Loucy (cell line): ENCODE data around the gene EPX.
"Not testable (repeated sequence)": the region's sequence is repeated elsewhere in the genome, so short reads cannot be mapped to it uniquely, and the experiment has no call there.

Experiments used
- H2AFZ ChIP-seq: fragments of 200-600 bp; sonication (generic); 2 replicates; pipeline ENCODE4 v1.6.0; 2016; ENCODE audit warnings: antibody characterized with exemption, mild to moderate bottlenecking, low read length, moderate library complexity
- H3F3A ChIP-seq: fragments of 200-600 bp; 2 replicates; pipeline ENCODE4 v1.6.0; 2016; ENCODE audit warnings: antibody characterized with exemption, low read depth, mild to moderate bottlenecking
- H3K27me3 ChIP-seq: fragments of 200-600 bp; sonication (generic); 2 replicates; pipeline ENCODE4 v1.6.1; 2014; ENCODE audit warnings: low read length, mild to moderate bottlenecking; ENCODE audit not compliant: insufficient read depth, poor library complexity, severe bottlenecking
- H3K36me3 ChIP-seq: fragments of 200-600 bp; sonication (generic); 2 replicates; pipeline ENCODE4 v1.6.1; 2016; ENCODE audit warnings: low read length; ENCODE audit not compliant: insufficient read depth
- H3K4me1 ChIP-seq: fragments of 200-600 bp; sonication (generic); 2 replicates; pipeline ENCODE4 v1.5.1; 2014; ENCODE audit warnings: low read length, mild to moderate bottlenecking; ENCODE audit not compliant: insufficient read depth, poor library complexity, severe bottlenecking
- H3K4me2 ChIP-seq: fragments of 200-600 bp; sonication (generic); 2 replicates; pipeline ENCODE4 v1.6.0; 2014; ENCODE audit warnings: antibody characterized with exemption, low read length, low read depth, mild to moderate bottlenecking; ENCODE audit not compliant: poor library complexity, severe bottlenecking
- H3K4me3 ChIP-seq: fragments of 200-600 bp; sonication (generic); 2 replicates; pipeline ENCODE4 v1.5.1; 2014; ENCODE audit warnings: low read length, mild to moderate bottlenecking, mixed read lengths; ENCODE audit not compliant: poor library complexity, severe bottlenecking
- H3K79me2 ChIP-seq: fragments of 200-600 bp; sonication (generic); 2 replicates; pipeline ENCODE4 v1.6.1; 2014; ENCODE audit warnings: low read length; ENCODE audit not compliant: insufficient read depth
- H3K9ac ChIP-seq: fragments of 200-600 bp; sonication (generic); 2 replicates; pipeline ENCODE4 v1.6.0; 2014; ENCODE audit warnings: mild to moderate bottlenecking, low read depth, low read length, moderate library complexity; ENCODE audit not compliant: poor library complexity, severe bottlenecking
- H3K9me2 ChIP-seq: fragments of 200-600 bp; sonication (generic); replicated peaks from 2 replicates; pipeline ENCODE4 v1.6.1; 2016; ENCODE audit warnings: low read depth, low read length, mixed read lengths
- H3K9me3 ChIP-seq: fragments of 200-600 bp; sonication (generic); 2 replicates; pipeline ENCODE4 v1.6.1; 2014; ENCODE audit warnings: mild to moderate bottlenecking, antibody characterized with exemption, low read length, low read depth; ENCODE audit not compliant: insufficient read depth
- H4K20me1 ChIP-seq: fragments of 200-600 bp; sonication (generic); 2 replicates; pipeline ENCODE4 v1.6.0; 2014; ENCODE audit warnings: antibody characterized with exemption, low read length, mild to moderate bottlenecking; ENCODE audit not compliant: insufficient read depth, poor library complexity, severe bottlenecking
- CTCF ChIP-seq: fragments of 200-600 bp; sonication (generic); conservative IDR thresholded peaks from 2 replicates; pipeline ENCODE4 v1.5.1; 2014; ENCODE audit warnings: mild to moderate bottlenecking, antibody characterized with exemption, low read length
- EZH2phosphoT487 ChIP-seq: fragments of 200-600 bp; IDR thresholded peaks from 2 replicates; pipeline ENCODE4 v1.6.1; 2018; ENCODE audit warnings: antibody characterized with exemption, mild to moderate bottlenecking, moderate library complexity, borderline replicate concordance

Gene EPX, protein sequence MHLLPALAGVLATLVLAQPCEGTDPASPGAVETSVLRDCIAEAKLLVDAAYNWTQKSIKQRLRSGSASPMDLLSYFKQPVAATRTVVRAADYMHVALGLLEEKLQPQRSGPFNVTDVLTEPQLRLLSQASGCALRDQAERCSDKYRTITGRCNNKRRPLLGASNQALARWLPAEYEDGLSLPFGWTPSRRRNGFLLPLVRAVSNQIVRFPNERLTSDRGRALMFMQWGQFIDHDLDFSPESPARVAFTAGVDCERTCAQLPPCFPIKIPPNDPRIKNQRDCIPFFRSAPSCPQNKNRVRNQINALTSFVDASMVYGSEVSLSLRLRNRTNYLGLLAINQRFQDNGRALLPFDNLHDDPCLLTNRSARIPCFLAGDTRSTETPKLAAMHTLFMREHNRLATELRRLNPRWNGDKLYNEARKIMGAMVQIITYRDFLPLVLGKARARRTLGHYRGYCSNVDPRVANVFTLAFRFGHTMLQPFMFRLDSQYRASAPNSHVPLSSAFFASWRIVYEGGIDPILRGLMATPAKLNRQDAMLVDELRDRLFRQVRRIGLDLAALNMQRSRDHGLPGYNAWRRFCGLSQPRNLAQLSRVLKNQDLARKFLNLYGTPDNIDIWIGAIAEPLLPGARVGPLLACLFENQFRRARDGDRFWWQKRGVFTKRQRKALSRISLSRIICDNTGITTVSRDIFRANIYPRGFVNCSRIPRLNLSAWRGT

GRCh38 chr17:58192612-58193011 lies at the start of gene EPX:
Gene EPX, plus strand, starts transcription at chr17:58192726. Its CDS starts 121 bp downstream, at chr17:58192847.
- Histone ChIP-seq H3K4me1 (no peaks in the 10 kb centered on the region), H3K27me3 (no peaks in the 10 kb centered on the region), H3K9ac (no peak within 1 kb of the TSS), H3K9me2 (no peaks in the 10 kb centered on the region), H3K4me2 (no peak within 1 kb of the TSS), H3K9me3 (no peaks in the 10 kb centered on the region), H3K36me3 (no peaks in the 10 kb centered on the region), H3K4me3 (no peak within 1 kb of the TSS), H2AFZ (no peak within 1 kb of the TSS), H3F3A (no peaks in the 10 kb centered on the region), H3K79me2 (no peaks in the 10 kb centered on the region), H4K20me1 (no peaks in the 10 kb centered on the region)
- TF ChIP-seq EZH2phosphoT487 (no peak), CTCF (no peak)

DNA sequence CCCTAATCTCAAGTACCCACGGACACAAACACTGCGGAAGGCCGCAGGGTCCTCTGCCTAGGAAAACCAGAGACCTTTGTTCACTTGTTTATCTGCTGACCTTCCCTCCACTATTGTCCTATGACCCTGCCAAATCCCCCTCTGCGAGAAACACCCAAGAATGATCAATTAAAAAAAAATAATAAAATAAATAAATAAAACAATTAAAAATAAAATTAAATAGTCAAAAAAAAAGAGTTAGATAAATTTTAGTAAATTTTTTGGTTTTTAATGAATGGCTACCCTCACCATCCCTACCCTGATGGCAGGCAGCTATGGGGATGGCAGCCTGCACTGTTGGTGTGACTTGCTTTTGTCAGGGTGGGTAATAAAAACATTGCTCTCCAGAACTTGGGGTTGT lies 49.2 kb upstream of the EPX start:
- H3K4me3 ChIP-seq, H3K27me3 ChIP-seq, H3K9me2 ChIP-seq, H3F3A ChIP-seq, H3K4me1 ChIP-seq, H3K36me3 ChIP-seq, H3K79me2 ChIP-seq, H3K4me2 ChIP-seq, H2AFZ ChIP-seq, H4K20me1 ChIP-seq, H3K9ac ChIP-seq: not testable (repeated sequence)
- peaks cover 18% of the 10 kb centered on the region; the same call in 1 of the 2 replicates for H3K9me3 ChIP-seq

- no peaks in the 10 kb centered on the region for H3K4me1 ChIP-seq
- H3F3A ChIP-seq: no peaks in the 10 kb centered on the region
- H4K20me1 ChIP-seq: no peaks in the 10 kb centered on the region
- H3K9ac ChIP-seq: no peak overlapping the region
- peaks cover 18% of the 10 kb centered on the region; the same call in 1 of the 2 replicates for H3K9me3 ChIP-seq
- no peak overlapping the region for H3K4me3 ChIP-seq
- no peaks in the 10 kb centered on the region for H3K79me2 ChIP-seq
- no peaks in the 10 kb centered on the region for H3K9me2 ChIP-seq
- TF ChIP-seq EZH2phosphoT487: no peak
- TF ChIP-seq CTCF: no peak
- H3K27me3 ChIP-seq: peaks cover 11% of the 10 kb centered on the region
- no peak overlapping the region for H2AFZ ChIP-seq
- H3K36me3 ChIP-seq: no peaks in the 10 kb centered on the region
- no peak overlapping the region for H3K4me2 ChIP-seq
Observed at GRCh38 chr17:58144801-58145200, 47.7 kb upstream of the EPX start.
